GM23338 (cell line): ENCODE results near the gene KRT3.

ENCODE experiments used
- CREB1 ChIP-seq: fragments of 250-450 bp; sonication (Bioruptor Pico); IDR thresholded peaks from 2 replicates; pipeline ENCODE4 v1.5.0; 2020; ENCODE audit warnings: low read depth, mild to moderate bottlenecking, moderate library complexity
- EZH2 ChIP-seq: fragments of 200-600 bp; sonication (generic); IDR thresholded peaks from one replicate; pipeline ENCODE4 v1.8.0; 2017; ENCODE audit warnings: antibody characterized with exemption, mild to moderate bottlenecking, low read depth; ENCODE audit not compliant: unreplicated experiment
- JUNB ChIP-seq: IDR thresholded peaks from one replicate; pipeline ENCODE4 v1.6.1; 2016; ENCODE audit warnings: antibody characterized with exemption; ENCODE audit not compliant: unreplicated experiment
- POLR2AphosphoS5 ChIP-seq: IDR thresholded peaks from 2 replicates; pipeline ENCODE4 v1.6.1; 2016; ENCODE audit warnings: antibody characterized with exemption, low read depth
- TF ChIP-seq, protein P1 (sequence below), 2 experiments: fragments of 200-600 bp in 1 of 2; sonication (generic) in 1 of 2; conservative IDR thresholded peaks; 2 replicates each; pipeline versions ENCODE4 v1.5.1 to v1.6.1; 2016 to 2017; ENCODE audit warnings: antibody characterized with exemption in 2 of 2, low read depth in 2 of 2, mild to moderate bottlenecking in 2 of 2, moderate library complexity in 1 of 2

DNA sequence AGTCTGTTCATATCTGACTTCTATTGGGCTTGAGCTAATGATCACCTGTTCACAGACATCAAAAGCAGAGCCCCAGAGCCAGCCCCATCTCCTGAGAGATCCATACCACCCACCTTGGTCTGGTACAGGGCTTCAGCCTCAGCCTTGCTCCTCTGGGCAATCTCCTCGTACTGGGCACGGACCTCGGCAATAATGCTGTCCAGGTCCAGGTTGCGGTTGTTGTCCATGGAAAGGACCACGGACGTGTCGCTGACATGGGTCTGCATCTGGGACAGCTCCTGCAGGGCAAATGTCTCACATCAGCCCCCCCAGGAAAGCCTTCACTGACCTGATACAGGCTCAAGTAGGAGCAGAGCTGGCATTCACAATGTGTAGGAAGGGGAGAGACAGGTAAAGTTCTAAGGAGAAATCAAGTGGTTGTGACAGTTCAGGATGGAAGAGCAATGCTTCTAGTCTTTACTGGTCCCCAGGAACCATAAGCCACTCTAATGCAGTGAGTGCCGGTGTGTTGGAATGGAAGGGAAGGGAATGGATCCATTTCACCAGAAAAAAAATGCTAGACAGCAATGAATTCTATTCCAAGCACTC lies 12.8 kb upstream of the KRT3 start:
- TF ChIP-seq EZH2 (no peak), JUNB (no peak), POLR2AphosphoS5 (no peak), CREB1 (CRISPR knock-in tag) (no peak)
- TF ChIP-seq, protein P1, sequence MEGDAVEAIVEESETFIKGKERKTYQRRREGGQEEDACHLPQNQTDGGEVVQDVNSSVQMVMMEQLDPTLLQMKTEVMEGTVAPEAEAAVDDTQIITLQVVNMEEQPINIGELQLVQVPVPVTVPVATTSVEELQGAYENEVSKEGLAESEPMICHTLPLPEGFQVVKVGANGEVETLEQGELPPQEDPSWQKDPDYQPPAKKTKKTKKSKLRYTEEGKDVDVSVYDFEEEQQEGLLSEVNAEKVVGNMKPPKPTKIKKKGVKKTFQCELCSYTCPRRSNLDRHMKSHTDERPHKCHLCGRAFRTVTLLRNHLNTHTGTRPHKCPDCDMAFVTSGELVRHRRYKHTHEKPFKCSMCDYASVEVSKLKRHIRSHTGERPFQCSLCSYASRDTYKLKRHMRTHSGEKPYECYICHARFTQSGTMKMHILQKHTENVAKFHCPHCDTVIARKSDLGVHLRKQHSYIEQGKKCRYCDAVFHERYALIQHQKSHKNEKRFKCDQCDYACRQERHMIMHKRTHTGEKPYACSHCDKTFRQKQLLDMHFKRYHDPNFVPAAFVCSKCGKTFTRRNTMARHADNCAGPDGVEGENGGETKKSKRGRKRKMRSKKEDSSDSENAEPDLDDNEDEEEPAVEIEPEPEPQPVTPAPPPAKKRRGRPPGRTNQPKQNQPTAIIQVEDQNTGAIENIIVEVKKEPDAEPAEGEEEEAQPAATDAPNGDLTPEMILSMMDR (conservative IDR thresholded peaks at IDR 0.05; ENCODE audit: low read depth in 2 of 2), result no peak
